GM18868 (cell line): ENCODE results near the gene CRYM.
"Not testable (repeated sequence)": the region's sequence is repeated elsewhere in the genome, so short reads cannot be mapped to it uniquely, and the experiment has no call there.

Experiments used
- ATAC-seq: cut with Tn5 transposase; IDR thresholded peaks from one replicate; pipeline ENCODE4 v1.9.1; 2021; ENCODE audit warnings: mild to moderate bottlenecking, moderate library complexity; ENCODE audit not compliant: unreplicated experiment

Gene CRYM

DNA sequence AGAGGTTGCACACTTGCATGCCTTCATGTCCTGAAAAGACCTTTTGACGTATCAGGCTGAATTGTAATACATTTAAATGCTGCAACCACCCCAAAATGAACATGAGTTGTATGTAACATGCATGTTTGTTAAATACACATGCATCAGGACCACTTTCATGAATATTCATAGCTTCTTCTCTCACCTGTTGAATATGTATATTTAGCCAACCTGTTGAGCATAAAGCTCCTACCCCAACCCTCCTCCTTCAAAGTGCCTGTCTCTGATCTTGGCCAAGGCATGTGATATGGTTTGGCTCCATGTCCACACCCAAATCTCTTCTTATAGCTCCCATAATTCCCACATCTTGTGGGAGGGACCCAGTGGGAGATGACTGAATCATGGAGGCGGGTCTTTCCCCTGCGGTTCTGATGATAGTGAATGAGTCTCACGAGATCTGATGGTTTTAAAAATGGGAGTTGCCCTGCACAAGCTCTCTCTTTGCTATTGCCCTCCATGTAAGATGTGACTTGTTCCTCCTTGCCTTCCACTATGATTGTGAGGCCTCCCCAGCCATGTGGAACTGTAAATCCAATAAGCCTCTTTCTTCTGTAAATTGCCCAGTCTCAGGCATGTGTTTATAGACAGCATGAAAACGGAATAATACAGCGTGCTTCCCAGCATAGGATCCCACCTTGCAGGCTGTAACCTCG is 3.8 kb upstream of the CRYM start:
- no peak for ATAC-seq

DNA sequence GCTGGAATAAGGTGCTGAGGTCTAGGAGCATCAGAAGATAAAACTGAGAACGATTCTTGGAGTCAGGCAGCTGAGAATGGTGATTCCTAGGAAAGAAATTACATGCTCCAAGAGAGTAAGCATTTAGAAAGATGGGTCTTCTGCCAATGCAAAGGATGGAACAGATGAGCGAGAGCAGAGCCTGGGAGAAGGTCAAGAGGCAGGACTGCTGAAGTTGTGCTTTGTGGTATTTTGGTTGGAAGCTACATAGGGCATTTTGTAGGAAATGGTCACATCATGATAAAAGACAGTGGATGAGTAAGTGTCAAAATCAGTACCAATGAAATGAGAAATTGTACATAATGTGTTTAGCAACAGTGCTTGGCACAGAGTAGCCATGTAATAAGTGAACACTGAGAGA is 1.4 kb upstream of the CRYM start:
- no peak for ATAC-seq

DNA sequence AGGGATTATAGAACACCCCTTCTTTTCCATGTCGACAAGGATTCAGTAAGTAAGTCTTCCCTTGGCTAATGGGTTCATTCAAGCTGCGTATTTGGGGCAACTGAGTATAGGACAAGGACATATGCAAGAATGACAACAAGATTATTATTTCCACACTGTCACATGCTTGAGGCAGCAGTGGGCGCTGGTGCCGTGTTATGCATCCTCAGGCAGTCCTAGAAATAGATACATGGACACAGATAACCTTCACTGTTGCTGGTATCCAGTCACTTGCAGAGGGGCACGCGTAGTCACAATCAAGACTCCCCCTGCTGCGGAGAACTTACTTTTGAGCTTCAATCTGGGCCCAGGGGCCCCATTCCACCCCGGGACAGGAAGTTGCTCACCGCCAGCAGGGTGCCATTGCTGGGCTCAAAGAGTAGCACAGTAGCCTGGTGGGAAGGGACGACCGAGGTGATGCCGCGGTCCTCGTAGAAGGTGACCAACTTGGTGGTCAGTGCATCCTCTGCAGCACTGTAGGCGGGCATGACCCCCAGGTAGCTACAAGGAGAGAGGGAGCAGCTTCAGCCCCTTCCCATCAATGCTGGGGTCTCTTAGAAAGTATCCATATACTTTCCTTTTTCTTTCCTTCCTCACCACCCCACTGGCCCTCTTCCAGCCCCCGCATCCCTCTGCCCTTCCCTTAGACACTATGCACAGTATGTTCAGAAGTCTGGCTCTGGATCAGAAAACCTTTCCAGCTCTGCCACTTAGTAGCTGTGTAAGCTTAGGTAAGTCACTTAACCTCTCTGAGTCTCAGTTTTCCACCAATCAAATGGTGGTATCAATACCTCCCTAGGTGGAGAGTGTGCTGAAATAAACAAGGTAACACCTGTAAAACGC is 804 bp downstream of the CRYM start:
- no peak for ATAC-seq

GRCh38 chr16:21276090-21276489 is 2.0 kb downstream of the CRYM start:
- ATAC-seq: no peak

GRCh38 chr16:21275529-21275928 is 2.6 kb downstream of the CRYM start:
- no peak for ATAC-seq

GRCh38 chr16:21274172-21274726 is 3.8 kb downstream of the CRYM start:
- ATAC-seq: no peak

DNA sequence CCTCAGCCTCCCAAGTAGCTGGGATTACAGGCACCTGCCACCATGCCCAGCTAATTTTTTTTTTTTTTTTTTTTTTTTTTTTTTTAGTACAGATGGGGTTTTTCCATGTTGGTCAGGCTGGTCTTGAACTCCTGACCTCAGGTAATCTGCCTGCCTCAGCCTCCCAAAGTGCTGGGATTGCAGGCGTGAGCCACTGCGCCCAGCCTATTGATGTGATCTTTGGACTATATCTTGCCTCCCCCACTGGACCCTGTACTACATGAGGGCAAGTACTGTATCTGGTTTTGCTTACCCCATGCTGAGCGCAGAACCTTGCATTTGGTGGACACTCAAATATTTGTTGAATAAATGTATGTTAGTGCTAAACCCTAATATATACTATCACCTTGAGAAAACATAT is 5.3 kb downstream of the CRYM start:
- ATAC-seq: not testable (repeated sequence)

- no peak for ATAC-seq
Measured at GRCh38 chr16:21272253-21272652, 5.8 kb downstream of the CRYM start.

- ATAC-seq: no peak
Measured at GRCh38 chr16:21268236-21268635, 9.9 kb downstream of the CRYM start.

DNA sequence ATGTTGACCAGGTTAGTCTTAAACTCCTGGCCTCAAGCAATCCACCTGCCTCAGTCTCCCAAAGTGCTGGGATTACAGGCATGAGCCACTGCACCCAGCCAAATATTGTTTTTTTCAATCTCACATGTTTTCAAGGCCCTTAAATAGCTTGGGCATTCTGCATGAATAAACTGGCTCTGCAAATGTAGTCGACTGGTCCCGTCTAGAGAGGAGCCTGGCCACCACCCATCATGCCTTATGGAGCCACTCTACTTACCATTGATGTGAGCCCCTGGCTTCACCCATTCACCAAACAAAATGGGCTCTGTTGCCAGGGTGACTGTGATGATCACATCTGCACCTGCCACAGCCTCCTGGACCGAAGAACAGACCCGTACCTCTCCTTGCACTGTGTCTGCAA is 10.8 kb downstream of the CRYM start:
- ATAC-seq: no peak

DNA sequence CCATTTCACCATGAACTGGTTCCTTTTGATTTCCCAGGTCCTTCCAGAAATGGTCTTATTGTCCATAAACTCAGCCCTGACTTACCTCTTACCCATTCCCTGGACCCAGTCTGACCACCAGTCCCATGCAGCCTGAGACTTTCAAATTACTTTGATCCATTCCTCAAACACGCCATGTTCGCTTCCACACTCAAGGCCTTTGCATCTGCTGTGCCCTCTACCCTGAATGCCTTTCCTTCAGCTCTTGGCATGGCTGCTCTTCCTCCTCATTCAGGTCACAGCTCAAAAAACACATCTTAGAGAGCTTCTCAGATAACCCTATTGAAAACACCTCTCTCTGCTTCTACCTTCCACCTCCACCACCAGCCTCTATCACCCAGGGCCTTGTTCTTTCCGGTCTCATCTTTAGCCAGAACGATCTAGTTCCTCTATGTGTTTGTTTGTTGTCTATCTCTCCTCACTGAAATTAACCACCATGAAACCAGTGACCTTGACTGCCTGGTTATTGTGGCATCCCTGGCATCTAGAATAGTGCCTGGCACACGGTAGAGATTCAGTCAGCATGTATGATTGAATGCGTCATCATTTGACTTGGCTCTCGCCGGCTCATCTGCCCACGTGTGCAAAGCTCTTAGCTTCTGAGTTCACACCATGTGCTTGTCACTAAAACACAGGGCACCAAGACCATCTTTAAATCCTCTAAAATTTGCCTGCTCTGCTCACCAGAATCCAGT is 12.8 kb downstream of the CRYM start:
- ATAC-seq: no peak

GRCh38 chr16:21264571-21265036 is 13.5 kb downstream of the CRYM start:
- ATAC-seq: no peak

DNA sequence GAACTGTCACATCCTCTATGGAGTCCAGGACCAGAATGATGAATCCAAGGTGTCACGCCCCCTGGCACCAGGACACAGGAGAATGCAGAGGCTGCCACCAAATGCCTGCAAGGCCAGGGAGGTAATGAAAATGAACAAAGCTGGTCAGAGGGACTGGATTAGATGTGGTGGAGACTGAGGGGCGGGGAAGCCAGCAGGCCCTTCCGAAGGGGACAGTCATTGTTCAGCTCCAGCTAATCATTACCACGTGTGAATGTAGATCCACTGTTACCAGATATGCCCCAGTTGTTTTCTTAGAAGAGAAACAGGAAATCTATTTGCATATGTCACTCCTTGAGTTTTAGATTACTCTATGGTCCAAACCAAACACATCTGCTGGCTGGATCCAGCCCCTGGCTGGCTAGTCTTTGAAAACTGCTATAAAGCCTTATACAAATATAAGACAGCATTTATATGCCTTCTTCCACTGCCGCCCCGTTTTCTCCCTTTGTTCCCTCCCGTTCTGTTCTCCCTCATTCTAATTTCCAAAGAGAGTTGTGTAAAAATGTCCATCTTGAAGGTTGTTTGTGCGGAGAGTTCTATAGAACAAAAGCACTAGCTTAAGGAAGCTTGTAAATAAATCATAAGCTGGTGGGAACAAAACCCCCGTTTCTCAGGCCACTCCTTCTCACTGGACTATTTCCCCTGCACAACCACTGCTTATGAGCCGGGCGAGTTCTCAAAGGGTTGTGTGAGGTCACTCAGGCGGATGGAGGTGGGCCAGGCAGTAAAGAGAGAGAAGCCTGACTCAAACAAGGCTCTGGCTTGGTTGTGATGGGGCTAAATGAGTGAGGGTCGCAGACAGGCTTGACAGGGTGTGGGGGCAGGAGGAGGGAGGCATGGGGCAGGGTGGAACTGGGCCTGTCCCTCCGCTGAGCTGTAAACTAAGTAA is 14.2 kb downstream of the CRYM start:
- no peak for ATAC-seq

DNA sequence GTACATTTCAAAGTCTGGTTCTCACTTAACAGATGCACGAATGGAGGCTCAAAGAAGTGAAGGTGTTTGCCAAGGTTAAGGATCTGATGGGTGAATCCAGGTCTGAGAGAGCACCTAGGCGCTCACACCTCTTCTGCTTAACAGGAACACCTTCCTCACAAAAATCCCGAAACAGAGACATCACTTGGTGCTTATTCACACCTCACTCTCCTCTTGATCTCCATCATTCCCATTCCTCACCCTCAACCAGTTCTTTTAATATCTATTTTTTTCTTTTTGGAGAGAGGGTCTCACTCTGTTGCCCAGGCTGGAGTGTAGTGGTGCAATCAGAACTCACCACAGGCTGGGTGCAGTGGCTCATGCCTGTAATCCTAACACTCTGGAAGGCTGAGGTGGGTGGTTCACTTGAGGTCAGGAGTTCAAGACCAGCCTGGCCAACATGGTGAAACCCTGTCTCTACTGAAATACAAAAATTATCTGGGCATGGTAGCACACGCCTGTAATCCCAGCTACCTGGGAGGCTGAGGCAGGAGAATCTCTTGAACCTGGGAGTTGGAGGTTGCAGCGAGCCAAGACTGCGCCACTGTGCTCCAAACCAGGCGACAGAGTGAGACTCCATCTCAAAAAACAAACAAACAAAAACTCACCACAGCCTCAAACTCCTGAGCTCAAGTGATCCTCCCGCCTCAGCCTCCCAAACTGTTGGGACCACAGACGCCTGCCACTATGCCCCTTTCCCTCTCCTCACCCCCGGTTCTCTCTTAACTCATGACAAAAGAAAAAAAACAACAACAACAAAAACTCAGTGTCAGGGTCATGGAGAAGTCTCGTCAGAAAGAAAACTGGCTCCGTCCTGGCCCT is 15.1 kb downstream of the CRYM start:
- no peak for ATAC-seq

DNA sequence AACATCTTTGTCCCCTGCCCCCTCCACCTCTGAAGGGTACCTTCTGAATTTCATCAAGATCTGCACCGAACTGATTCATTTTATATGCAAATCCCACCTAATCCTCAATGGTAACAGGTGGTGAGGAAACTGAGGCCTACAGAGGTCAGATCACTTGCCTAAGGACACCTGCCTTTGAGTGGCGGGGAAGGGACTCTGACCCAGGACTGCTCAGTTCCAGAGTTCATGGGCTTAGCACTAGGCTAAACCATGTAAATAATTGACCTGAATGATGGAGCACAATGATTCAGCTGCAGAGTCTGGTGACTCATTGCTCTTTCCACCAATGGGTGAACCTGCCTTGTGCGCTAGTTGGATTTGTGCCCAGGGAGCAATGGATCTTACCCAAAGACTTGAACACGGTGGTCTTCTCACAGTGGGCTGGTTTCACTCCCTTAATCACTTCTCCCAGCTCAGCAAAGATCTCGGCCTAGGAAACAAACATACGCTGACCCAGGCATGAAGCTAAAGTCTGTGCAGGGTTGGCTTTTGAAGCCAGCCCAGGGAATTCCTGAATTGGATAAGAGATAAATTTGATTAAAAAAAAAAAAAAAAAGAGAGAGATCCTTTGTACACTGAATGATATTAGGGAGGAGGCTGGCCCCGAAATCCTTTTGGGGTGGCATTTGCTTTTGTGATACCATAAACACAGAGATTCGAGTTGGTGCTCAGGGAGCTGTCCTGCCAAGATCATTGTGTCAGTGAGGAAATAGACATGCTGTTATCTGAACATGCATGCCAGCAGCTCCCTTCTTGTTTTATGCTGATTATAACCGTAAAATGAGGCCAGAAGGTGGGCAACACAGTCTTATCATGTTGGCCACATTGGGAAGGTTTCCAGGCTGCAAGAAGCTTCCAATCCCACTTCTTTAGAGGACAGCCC is 17.0 kb downstream of the CRYM start:
- no peak for ATAC-seq

GRCh38 chr16:21257284-21257683 is 20.8 kb downstream of the CRYM start:
- ATAC-seq: no peak

DNA sequence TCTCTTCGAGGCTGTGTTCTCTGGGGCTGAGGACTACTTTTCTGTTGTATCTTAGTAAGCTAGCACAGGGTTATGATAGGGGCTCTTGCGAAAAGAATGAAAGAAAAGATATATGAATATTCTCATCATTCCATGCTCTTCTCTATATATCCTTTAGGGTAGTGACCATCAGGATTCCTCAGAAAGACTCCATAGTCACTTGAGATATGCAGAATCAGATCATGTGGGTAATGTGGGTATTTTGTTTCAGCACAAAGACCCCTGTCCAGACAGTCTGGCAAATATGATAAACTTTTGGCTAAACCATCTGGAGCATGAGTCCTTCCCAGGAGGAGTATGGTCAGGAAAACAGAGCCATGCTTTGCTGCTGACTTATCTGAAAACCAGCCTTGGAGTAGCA is 21.5 kb downstream of the CRYM start:
- no peak for ATAC-seq

- no peak for ATAC-seq
Measured at GRCh38 chr16:21253470-21253869, 24.6 kb downstream of the CRYM start.
